SH-SY5Y (cell line): Measurements from ENCODE around the gene BLMH.

Source experiments
- GATA2 ChIP-seq: IDR thresholded peaks from 2 replicates; pipeline ENCODE4 v1.6.1; 2011; ENCODE audit warnings: mild to moderate bottlenecking, low read depth, low read length
- GATA3 ChIP-seq: IDR thresholded peaks from 2 replicates; pipeline ENCODE4 v1.6.1; 2011; ENCODE audit warnings: low read depth, mild to moderate bottlenecking, low read length, moderate library complexity

DNA sequence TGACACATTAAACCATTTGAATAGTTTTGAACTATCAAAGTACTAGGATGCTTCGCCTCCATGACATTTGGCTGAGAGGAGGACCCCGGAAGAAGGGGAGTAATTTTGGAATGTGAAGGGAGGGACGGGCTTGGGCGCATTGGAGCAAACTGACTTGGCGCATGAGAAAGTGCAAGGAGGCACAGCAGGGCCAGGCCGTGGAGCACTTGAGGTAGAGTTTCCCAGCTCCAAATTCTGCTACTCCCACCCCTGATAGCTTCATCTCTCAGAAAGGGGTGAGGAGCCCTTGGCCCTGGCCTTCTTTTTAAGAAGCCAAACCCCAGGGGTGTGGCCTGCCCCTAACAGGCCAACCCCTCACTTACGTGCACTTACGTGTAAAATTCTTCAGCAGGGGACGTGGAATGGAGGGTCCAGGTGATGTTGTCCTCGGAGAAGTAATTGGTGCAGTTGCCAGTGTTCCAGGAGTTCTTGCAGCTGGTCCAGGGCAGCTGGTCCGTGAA, 73.9 kb downstream of the BLMH start:
- TF ChIP-seq GATA2 (no peak), GATA3 (no peak)
